Measurements from ENCODE around the gene SIT1. TPM values are rescaled to one million over a fixed set of nuclear protein-coding genes. Genes with fewer than 3 reads are reported as not detected.
A peak's percentile ranks its signal among the peaks of the same experiment; 100 is the strongest.

Gene SIT1
- total RNA-seq, 3 donors from 2014 or later (not counting 1 experiment from before 2014, with no cell fraction given): 1.2 to 1.4 TPM; not detected in 1

- TF ChIP-seq CTCF (IDR thresholded peaks at IDR 0.05): peak; percentile 64
- peaks cover 19% of the 10 kb centered on the region for H3K4me1 ChIP-seq (ENCODE audit: control insufficient read depth, insufficient read depth, low read length)
- no peaks in the 10 kb centered on the region for H3K9me3 ChIP-seq (ENCODE audit: control insufficient read depth, insufficient read depth, low read length)
- DNase-seq (peak; percentile 39 to 80), ATAC-seq (peak; percentile 73 to 99 (median 88))
- H3K36me3 Mint-ChIP-seq: peaks cover 8% of the 10 kb centered on the region
- H3K4me3 Mint-ChIP-seq: no peak overlapping the region
- no peaks in the 10 kb centered on the region for H3K27me3 Mint-ChIP-seq (ENCODE audit: low read depth in 2 of 2)
- H3K36me3 ChIP-seq (ENCODE audit: control insufficient read depth, insufficient read depth, low read length): peaks cover 39% of the 10 kb centered on the region
- H3K4me1 Mint-ChIP-seq: peaks cover 32 to 34% of the 10 kb centered on the region in 2 donors
- no peaks in the 10 kb centered on the region for H3K9me3 Mint-ChIP-seq
- H3K4me3 ChIP-seq (ENCODE audit: low read length): no peak overlapping the region
- H3K27ac ChIP-seq (ENCODE audit: low read length): no peak overlapping the region
- intact Hi-C loops (cut with micrococcal nuclease): no loop called here
- 26% methylated on average over 8 of the region's 8 CpGs for WGBS (ENCODE audit: insufficient coverage)
- H3K27me3 ChIP-seq (ENCODE audit: control insufficient read depth, insufficient read depth, low read length): no peaks in the 10 kb centered on the region
- H3K27ac Mint-ChIP-seq: peak overlapping the region; percentile 65 to 80
These were observed 39.4 kb downstream of the SIT1 start for GRCh38 chr9:35611230-35611797.

- H3K27me3 Mint-ChIP-seq (ENCODE audit: low read depth in 2 of 2): no peaks in the 10 kb centered on the region
- Histone ChIP-seq H3K27me3 (ENCODE audit: control insufficient read depth, insufficient read depth, low read length) (no peaks in the 10 kb centered on the region), H3K36me3 (ENCODE audit: control insufficient read depth, insufficient read depth, low read length) (peaks cover 39% of the 10 kb centered on the region), H3K4me3 (ENCODE audit: low read length) (no peak overlapping the region), H3K27ac (ENCODE audit: low read length) (no peak overlapping the region), H3K4me1 (ENCODE audit: control insufficient read depth, insufficient read depth, low read length) (peaks cover 21% of the 10 kb centered on the region), H3K9me3 (ENCODE audit: control insufficient read depth, insufficient read depth, low read length) (no peaks in the 10 kb centered on the region)
- no peak for TF ChIP-seq CTCF (IDR thresholded peaks at IDR 0.05)
- H3K4me1 Mint-ChIP-seq: peaks cover 23 to 33% of the 10 kb centered on the region in 2 donors
- H3K4me3 Mint-ChIP-seq: no peak overlapping the region
- ATAC-seq (no peak), DNase-seq (no peak)
- WGBS (ENCODE audit: insufficient coverage): 97% methylated on average over 13 of the region's 13 CpGs
- H3K36me3 Mint-ChIP-seq: peaks cover 8% of the 10 kb centered on the region
- H3K27ac Mint-ChIP-seq: no peak overlapping the region
- H3K9me3 Mint-ChIP-seq: no peaks in the 10 kb centered on the region
- intact Hi-C loops (cut with micrococcal nuclease): no loop called here
These were observed 40.9 kb downstream of the SIT1 start for GRCh38 chr9:35609820-35610163.

- Histone ChIP-seq H3K9me3 (ENCODE audit: control insufficient read depth, insufficient read depth, low read length) (no peaks in the 10 kb centered on the region), H3K36me3 (ENCODE audit: control insufficient read depth, insufficient read depth, low read length) (peaks cover 39% of the 10 kb centered on the region), H3K4me1 (ENCODE audit: control insufficient read depth, insufficient read depth, low read length) (peaks cover 27% of the 10 kb centered on the region), H3K4me3 (ENCODE audit: low read length) (no peak overlapping the region), H3K27ac (ENCODE audit: low read length) (no peak overlapping the region), H3K27me3 (ENCODE audit: control insufficient read depth, insufficient read depth, low read length) (no peaks in the 10 kb centered on the region)
- TF ChIP-seq CTCF (IDR thresholded peaks at IDR 0.05): no peak
- DNase-seq (no peak), ATAC-seq (no peak)
- H3K9me3 Mint-ChIP-seq: no peaks in the 10 kb centered on the region
- H3K4me1 Mint-ChIP-seq: peaks cover 21 to 39% of the 10 kb centered on the region in 2 donors
- no peak overlapping the region for H3K4me3 Mint-ChIP-seq
- no peak overlapping the region for H3K27ac Mint-ChIP-seq
- H3K36me3 Mint-ChIP-seq: peaks cover 4% of the 10 kb centered on the region
- intact Hi-C loops (cut with micrococcal nuclease): no loop called here
- H3K27me3 Mint-ChIP-seq (ENCODE audit: low read depth in 2 of 2): no peaks in the 10 kb centered on the region
- WGBS (ENCODE audit: insufficient coverage): 97% methylated on average over 31 of the region's 31 CpGs
These were observed 41.5 kb downstream of the SIT1 start for GRCh38 chr9:35609001-35609819.

Data from natural killer cell (primary cell).